Activated CD4-positive, alpha-beta T cell treated with anti-CD3 and anti-CD28 coated beads, Interleukin-2, amount 10 ng/mL, durations not matched to agents 24 days and 14 days (primary cell): ENCODE data around the gene FBXW8. TPM values are rescaled to one million over a fixed set of nuclear protein-coding genes. Genes with fewer than 3 reads are reported as not detected.
"Not testable (repeated sequence)": the region's sequence is repeated elsewhere in the genome, so short reads cannot be mapped to it uniquely, and the experiment has no call there.

Experiments used
- DNase-seq: peaks from one replicate; pipeline ENCODE4 v3.0.0; 2022
- H3K27ac Mint-ChIP-seq: one replicate; pipeline ENCODE4 v1.8.0; 2022; ENCODE audit warnings: mild to moderate bottlenecking, mixed read lengths
- H3K27me3 Mint-ChIP-seq: one replicate; pipeline ENCODE4 v1.8.0; 2022; ENCODE audit warnings: mixed read lengths
- H3K36me3 Mint-ChIP-seq: one replicate; pipeline ENCODE4 v1.8.0; 2022; ENCODE audit warnings: low read depth, mild to moderate bottlenecking, mixed read lengths
- H3K4me1 Mint-ChIP-seq: one replicate; pipeline ENCODE4 v1.8.0; 2021; ENCODE audit warnings: mixed read lengths
- H3K4me3 Mint-ChIP-seq: one replicate; pipeline ENCODE4 v1.8.0; 2022; ENCODE audit warnings: mild to moderate bottlenecking, moderate library complexity, mixed read lengths
- H3K9me3 Mint-ChIP-seq: one replicate; pipeline ENCODE4 v1.8.0; 2021; ENCODE audit warnings: mixed read lengths
- intact Hi-C: fragments of 100-400 bp; cut with micrococcal nuclease; formaldehyde crosslinking; loops from one replicate; pipeline ENCODE4 v1.15.1; 2023
- total RNA-seq: library from RNA; stranded (reverse); gene quantifications from 2 replicates; pipeline ENCODE4 v1.2.3, GENCODE V29; 2022

FBXW8 gene
- total RNA-seq, 1 donor from 2014 or later = 6.2 TPM

DNA sequence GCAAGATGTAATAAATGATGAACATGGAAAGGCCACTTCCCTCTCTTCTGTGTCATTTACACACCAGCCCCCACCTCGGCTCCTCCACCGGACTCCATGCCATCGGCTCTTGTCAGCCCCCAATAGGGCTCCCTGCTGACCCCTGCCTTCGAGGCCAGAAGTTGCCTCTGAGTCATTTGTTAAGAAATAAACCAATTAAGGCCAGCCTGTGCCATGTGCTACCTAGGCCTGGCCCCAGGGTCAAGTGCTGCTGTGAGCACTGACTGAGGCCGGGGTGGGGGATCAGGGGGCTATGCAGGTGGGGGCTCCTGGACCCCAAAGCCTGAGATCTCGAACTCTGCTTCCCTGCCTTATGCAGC is 135.2 kb downstream of the FBXW8 start:
- H3K27me3 Mint-ChIP-seq = no peaks in the 10 kb centered on the region
- intact Hi-C loops = no loop called here
- no peaks in the 10 kb centered on the region for H3K4me1 Mint-ChIP-seq
- H3K4me3 Mint-ChIP-seq = no peak overlapping the region
- peaks cover 3% of the 10 kb centered on the region for H3K36me3 Mint-ChIP-seq
- no peak for DNase-seq
- no peak overlapping the region for H3K27ac Mint-ChIP-seq
- no peaks in the 10 kb centered on the region for H3K9me3 Mint-ChIP-seq

DNA sequence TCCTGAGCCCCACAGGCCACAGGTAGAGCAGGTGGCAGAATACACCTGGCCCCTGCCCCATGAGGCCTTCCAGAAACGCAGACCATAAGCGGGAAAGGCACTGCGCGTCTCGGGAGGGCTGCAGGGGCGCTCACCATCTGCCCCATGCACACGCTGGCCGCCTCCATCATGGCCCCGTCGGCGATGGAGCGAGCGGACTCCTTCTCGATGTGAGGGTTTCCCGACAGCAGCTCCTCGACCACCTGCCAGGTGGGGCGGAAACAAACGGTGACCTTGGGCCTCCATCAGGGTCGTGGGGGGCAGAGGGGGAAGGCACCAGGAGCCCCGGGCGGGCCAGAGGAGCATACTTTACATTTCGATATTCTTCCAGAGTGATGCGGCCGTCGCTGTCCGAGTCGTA is 135.7 kb downstream of the FBXW8 start:
- H3K4me3 Mint-ChIP-seq = no peak overlapping the region
- intact Hi-C loops = no loop called here
- no peak overlapping the region for H3K27ac Mint-ChIP-seq
- DNase-seq = no peak
- H3K36me3 Mint-ChIP-seq = peaks cover 3% of the 10 kb centered on the region
- no peaks in the 10 kb centered on the region for H3K9me3 Mint-ChIP-seq
- H3K27me3 Mint-ChIP-seq = no peaks in the 10 kb centered on the region
- no peaks in the 10 kb centered on the region for H3K4me1 Mint-ChIP-seq

DNA sequence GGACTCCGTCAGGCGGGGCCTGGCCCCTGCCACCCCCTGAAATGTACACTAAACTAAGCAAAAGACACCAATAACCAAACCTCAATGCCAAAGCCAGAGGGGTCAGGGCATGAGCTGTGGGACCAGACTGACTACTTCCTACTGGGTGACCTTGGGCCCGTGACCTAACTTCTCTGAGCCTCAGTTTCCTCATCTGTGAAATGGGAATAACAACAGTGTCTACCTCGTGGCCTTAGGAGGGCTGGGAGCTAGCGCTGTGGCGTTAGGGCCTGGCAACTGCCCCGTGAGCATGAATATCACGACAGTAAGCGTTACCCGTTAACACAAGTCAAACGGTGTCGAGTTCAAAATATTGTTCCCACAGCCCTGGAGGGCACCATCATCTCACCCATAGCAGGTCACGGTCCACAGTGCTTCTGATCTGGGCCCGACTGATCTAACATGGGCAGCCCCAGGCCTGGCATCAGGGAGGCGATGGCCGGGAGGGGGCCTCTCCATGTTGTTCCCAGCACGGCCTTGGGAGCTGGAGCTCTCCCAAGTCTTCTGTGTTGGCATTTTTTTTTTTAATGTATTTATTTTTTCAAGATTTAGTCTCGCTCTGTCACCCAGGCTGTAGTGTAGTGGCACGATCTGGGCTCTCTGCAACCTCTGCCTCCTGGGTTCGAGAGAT is 136.2 kb downstream of the FBXW8 start:
- H3K36me3 Mint-ChIP-seq = peaks cover 3% of the 10 kb centered on the region
- intact Hi-C loops = no loop called here
- H3K9me3 Mint-ChIP-seq = no peaks in the 10 kb centered on the region
- no peaks in the 10 kb centered on the region for H3K4me1 Mint-ChIP-seq
- H3K4me3 Mint-ChIP-seq = no peak overlapping the region
- H3K27ac Mint-ChIP-seq = no peak overlapping the region
- no peak for DNase-seq
- H3K27me3 Mint-ChIP-seq = no peaks in the 10 kb centered on the region

DNA sequence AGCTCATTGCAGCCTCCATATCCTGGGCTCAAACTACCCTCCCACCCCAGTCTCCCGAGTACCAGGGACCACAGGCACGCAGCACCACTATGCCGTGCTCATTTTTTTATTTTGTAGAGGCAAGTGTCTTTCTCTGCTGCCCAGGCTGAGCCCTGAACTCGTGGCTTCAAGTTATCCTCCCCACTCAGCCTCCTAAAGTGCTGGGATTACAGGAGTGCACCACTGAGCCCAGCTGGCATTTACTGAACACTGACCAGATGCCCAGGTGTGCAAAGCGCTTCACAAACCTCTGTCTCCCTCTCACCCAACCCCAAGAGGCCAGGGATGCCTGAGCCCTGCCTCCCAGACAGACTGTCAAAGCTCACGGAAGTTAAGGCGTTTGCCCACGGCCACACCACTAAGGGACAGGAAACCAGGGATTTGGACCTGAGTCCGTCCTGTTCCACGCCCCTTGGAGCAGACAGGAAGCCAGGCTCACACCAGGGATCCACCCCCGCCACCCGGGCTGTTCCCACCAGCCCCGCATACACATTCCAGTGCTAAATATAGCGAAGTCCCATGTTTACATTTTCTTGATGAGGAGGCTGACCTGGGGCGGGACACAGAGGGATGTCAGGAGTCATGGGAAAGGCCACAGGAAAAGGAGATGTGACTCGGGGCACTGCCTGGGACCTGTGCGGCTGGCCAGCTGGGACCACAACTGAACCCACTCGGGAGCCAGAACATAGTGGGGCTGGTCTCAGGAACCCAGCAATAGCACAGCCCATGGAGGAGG is 137.2 kb downstream of the FBXW8 start:
- no peak for DNase-seq
- Mint-ChIP-seq H3K9me3 (no peaks in the 10 kb centered on the region), H3K4me1 (no peaks in the 10 kb centered on the region), H3K27me3 (no peaks in the 10 kb centered on the region), H3K27ac (no peak overlapping the region), H3K36me3 (peaks cover 3% of the 10 kb centered on the region), H3K4me3 (no peak overlapping the region)
- intact Hi-C loops = no loop called here

DNA sequence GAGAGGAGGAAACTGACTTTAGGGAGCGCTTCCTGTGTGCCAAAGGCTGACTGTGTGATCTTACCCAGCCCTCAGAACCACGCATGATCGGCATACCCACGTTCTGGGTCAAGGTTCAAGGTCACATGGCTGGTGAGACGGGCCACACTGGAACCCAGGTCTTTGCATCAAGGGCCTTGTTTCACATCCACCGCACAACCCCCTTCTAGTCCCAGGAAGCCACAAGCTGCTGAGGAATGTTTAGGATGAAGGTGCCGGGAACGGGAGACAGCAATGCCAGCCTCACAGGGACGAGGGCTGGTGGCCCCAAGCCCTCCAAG is 137.8 kb downstream of the FBXW8 start:
- intact Hi-C loops = no loop called here
- no peaks in the 10 kb centered on the region for H3K4me1 Mint-ChIP-seq
- no peak overlapping the region for H3K4me3 Mint-ChIP-seq
- no peak for DNase-seq
- H3K27ac Mint-ChIP-seq = no peak overlapping the region
- no peaks in the 10 kb centered on the region for H3K27me3 Mint-ChIP-seq
- peaks cover 3% of the 10 kb centered on the region for H3K36me3 Mint-ChIP-seq
- no peaks in the 10 kb centered on the region for H3K9me3 Mint-ChIP-seq

DNA sequence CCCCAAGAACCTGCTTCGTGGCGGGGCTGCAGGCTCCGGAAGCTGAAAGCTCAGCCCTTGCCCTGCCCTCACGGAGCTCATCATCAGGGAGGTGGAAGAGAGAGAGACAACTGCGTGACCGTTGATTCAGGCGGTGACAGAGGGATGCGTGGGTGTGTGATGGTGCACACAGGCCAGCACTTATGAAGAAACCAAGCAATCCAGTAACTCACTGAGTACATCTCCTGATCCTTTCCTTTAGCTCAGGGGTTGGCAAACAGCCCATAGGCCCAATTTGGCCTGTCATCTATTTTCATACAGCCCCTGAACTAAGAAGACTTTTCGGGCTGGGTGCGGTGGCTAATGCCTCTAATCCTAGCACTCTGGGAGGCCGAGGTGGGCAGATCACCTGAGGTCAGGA is 138.5 kb downstream of the FBXW8 start:
- H3K4me1 Mint-ChIP-seq = no peaks in the 10 kb centered on the region
- no peaks in the 10 kb centered on the region for H3K27me3 Mint-ChIP-seq
- no peak overlapping the region for H3K4me3 Mint-ChIP-seq
- H3K9me3 Mint-ChIP-seq = no peaks in the 10 kb centered on the region
- no peak overlapping the region for H3K27ac Mint-ChIP-seq
- peaks cover 4% of the 10 kb centered on the region for H3K36me3 Mint-ChIP-seq
- intact Hi-C loops = no loop called here
- no peak for DNase-seq

DNA sequence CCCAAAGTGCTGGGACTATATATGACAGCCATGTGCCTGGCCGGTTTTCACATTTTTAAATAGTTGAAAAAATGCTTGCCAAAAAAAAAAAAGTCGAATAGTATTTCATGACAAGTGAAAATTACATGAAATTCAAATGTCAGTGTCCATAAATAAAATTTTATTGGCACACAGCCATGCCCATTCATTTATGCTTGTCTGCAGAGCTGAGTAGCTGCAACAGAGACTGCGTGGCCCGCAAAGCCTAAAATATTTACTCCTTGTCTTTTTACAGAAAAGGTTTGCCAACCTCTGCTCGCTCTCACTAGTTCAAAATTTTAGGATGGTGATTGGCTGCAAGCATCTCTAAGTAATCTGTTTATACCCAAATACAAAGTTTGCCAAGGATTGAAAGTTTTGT is 139.3 kb downstream of the FBXW8 start:
- DNase-seq = no peak
- peaks cover 3% of the 10 kb centered on the region for H3K36me3 Mint-ChIP-seq
- no peaks in the 10 kb centered on the region for H3K27me3 Mint-ChIP-seq
- no peaks in the 10 kb centered on the region for H3K4me1 Mint-ChIP-seq
- no peak overlapping the region for H3K27ac Mint-ChIP-seq
- intact Hi-C loops = no loop called here
- no peak overlapping the region for H3K4me3 Mint-ChIP-seq
- no peaks in the 10 kb centered on the region for H3K9me3 Mint-ChIP-seq

DNA sequence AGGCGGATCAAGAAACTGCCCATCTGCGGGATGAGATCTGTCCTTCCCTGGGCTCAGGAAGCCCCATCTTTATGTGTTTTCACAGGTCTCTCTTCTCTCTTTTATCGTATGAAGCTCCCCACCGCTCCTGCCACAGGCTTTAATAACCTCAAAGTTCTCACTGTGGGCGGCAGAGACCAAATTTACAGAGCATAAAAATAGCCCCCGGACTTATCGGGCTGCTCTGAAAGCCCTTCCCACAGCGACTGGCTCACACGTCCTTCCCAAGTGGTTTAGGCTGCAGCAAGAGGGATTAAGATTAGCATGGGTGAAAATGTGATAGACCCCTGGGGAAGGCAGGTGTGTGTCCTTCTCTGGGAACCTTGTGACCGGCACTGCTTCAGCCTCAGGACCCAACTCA is 140.6 kb downstream of the FBXW8 start:
- H3K9me3 Mint-ChIP-seq = no peaks in the 10 kb centered on the region
- H3K36me3 Mint-ChIP-seq = peaks cover 3% of the 10 kb centered on the region
- no peaks in the 10 kb centered on the region for H3K4me1 Mint-ChIP-seq
- H3K27me3 Mint-ChIP-seq = no peaks in the 10 kb centered on the region
- intact Hi-C loops = no loop called here
- DNase-seq = no peak
- no peak overlapping the region for H3K27ac Mint-ChIP-seq
- H3K4me3 Mint-ChIP-seq = no peak overlapping the region

DNA sequence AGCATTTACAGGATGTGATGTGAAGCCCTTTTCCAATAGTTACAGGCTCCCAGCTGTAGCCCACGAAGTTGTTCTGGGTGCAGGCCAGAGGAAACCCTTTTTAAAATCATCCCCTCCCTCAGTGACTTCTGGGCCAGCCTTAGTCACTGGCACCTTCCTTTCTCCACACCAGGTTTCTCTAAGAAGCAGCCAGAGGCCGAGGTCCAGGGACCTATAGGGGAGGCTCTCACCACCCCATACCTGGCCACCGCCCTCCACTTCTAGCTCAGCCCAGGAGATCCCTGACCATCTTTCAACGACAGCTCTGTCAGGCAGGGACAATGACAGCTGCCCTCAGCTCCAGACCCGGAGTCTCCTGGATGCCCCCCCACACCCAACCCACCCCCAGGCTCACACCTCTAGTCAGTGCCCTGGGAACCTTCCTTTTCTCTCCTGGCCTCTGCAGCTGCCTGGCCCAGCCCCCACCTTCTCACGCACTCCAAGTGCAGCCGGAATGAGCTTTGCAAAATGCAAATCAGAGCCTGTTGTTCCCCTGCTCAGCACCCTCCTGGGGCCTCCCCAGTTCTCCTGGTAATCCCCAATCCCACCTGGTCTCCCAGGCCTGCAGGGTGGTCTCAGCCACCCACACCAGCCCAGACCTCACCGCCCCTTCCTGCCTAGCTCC is 141.8 kb downstream of the FBXW8 start:
- no peaks in the 10 kb centered on the region for H3K4me1 Mint-ChIP-seq
- no peaks in the 10 kb centered on the region for H3K9me3 Mint-ChIP-seq
- intact Hi-C loops = no loop called here
- DNase-seq = no peak
- no peak overlapping the region for H3K27ac Mint-ChIP-seq
- peaks cover 7% of the 10 kb centered on the region for H3K36me3 Mint-ChIP-seq
- no peak overlapping the region for H3K4me3 Mint-ChIP-seq
- no peaks in the 10 kb centered on the region for H3K27me3 Mint-ChIP-seq

DNA sequence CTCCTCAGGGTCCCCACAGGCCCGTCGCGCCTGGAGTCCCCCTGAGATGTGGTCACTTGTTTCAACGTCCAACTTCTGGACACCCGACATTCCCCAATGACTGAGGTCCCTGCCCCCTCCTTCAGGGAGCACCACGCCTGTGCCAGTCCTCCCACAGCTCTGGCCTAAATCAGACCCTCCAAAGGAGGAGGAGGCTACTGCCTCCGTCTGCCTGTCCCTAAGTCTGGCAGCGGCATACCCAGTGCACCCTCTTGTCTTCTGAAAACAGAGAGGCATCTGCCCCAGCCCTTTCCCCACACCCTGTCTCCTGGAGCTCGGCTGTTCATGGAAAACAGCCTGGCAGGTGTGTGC is 142.3 kb downstream of the FBXW8 start:
- no peak for DNase-seq
- H3K27ac Mint-ChIP-seq = no peak overlapping the region
- peaks cover 9% of the 10 kb centered on the region for H3K36me3 Mint-ChIP-seq
- H3K4me1 Mint-ChIP-seq = no peaks in the 10 kb centered on the region
- no peaks in the 10 kb centered on the region for H3K27me3 Mint-ChIP-seq
- no peaks in the 10 kb centered on the region for H3K9me3 Mint-ChIP-seq
- intact Hi-C loops = no loop called here
- no peak overlapping the region for H3K4me3 Mint-ChIP-seq

DNA sequence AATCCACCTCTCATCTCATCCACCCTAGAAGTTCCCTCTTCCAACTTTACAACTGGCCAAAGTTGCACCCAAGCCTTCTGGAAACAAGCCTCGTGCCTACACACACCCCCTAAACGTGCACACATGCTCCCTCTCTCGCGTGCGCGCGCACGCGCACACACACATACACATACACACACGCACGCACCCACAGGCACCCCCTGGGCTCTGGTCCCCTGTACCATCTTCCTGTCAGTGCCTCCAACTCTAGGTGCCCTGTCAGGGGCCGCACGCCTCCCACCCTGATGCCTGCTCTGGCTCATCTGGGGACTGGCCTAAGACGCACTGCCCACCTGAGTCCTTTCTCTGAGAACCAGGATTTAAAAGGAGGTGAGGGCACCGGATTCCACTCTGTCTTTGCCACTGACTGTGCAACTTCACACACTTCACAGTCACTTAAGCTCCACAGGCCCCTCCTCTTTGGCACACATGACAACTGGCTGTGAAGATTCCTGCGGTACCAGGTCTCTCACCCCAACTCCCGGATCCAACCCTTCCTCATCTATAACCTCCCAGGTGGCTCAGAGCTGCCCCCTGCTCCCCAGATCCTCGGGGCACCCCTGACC is 142.9 kb downstream of the FBXW8 start:
- intact Hi-C loops = no loop called here
- Mint-ChIP-seq H3K4me1 (no peaks in the 10 kb centered on the region), H3K27me3 (no peaks in the 10 kb centered on the region), H3K27ac (no peak overlapping the region), H3K4me3 (no peak overlapping the region), H3K36me3 (peaks cover 9% of the 10 kb centered on the region), H3K9me3 (no peaks in the 10 kb centered on the region)
- no peak for DNase-seq

DNA sequence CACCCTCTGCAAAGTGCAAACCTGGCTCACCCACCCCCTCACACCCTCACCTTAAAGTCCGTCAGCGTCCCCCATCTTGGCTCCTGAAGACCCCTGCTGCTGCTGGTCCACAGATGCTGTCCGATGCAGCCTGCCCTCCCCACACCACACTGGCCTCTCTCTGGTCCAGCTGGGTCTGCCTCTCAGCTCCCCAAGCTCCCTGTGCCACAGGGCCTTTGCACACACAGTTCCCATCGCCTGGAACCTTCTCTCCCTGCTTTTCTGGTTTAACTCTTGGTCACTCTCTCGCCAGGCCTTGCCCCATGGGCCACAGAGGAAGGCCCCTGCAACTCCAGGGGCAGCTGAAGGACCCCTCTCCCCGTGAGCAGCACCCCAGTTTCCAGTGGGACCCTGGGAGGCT is 143.5 kb downstream of the FBXW8 start:
- Mint-ChIP-seq H3K27me3 (no peaks in the 10 kb centered on the region), H3K4me3 (no peak overlapping the region), H3K9me3 (no peaks in the 10 kb centered on the region), H3K4me1 (no peaks in the 10 kb centered on the region), H3K27ac (no peak overlapping the region), H3K36me3 (peaks cover 8% of the 10 kb centered on the region)
- intact Hi-C loops = no loop called here
- no peak for DNase-seq

DNA sequence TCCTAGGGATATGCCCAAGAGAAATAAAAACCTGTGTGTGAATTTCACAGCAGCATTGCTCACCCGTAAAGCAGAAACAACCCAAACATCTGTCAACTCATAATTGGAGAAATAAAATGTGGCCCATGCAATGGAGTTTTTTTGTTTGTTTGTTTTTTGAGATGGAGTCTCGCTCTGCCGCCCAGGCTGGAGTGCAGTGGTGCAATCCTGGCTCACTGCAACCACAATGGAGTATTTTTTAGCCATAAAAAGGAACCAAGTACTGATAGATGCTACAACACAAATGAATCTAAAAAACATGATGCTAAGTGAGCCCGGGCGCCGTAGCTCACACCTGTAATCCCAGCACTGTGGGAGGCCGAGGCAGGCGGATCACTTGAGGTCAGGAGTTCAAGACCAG is 146.9 kb downstream of the FBXW8 start:
- intact Hi-C loops, H3K9me3 Mint-ChIP-seq, H3K27ac Mint-ChIP-seq, DNase-seq, H3K4me3 Mint-ChIP-seq, H3K27me3 Mint-ChIP-seq: not testable (repeated sequence)
- Mint-ChIP-seq H3K4me1 (peaks cover 12% of the 10 kb centered on the region), H3K36me3 (peaks cover 14% of the 10 kb centered on the region)

DNA sequence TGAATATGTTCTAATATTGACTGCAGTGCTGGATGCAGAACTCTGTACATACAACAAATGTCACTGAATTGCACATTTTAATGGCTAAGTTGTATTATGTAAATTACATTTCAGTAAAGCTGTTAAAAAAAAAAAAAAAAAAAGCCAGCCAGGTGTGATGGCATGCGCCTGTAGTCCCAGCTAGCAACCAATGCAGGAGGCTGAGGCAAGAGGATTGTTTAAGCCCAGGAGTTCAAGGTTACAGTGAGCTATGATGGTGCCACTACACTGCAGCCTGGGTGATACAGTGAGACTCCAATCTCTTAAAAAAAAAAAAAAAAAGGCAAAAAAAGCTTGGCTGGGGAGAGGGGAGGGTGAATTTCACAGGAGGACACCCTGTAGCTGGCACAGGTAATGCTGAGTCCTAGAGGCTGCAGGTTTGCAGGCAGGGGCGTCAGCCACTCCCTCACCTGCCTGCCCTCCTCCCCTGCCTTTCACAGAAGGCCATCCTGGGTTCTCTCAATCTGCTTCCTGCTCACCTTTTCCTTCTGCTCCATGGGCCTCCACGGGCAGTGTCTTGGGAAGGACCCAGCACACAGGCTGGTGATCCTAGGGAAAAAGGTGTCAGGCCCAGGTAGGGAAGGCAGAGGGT is 147.8 kb downstream of the FBXW8 start:
- H3K27me3 Mint-ChIP-seq = no peaks in the 10 kb centered on the region
- H3K36me3 Mint-ChIP-seq = peaks cover 15% of the 10 kb centered on the region

More for the DNA sequence above, 147.8 kb downstream of the FBXW8 start:
- no peak for DNase-seq
- Mint-ChIP-seq H3K4me1 (peaks cover 22% of the 10 kb centered on the region), H3K4me3 (no peak overlapping the region), H3K27ac (no peak overlapping the region), H3K9me3 (no peaks in the 10 kb centered on the region)
- intact Hi-C loops = no loop called here
